HepG2 (cell line): ENCODE results near the gene MMP24OS. TPM values are rescaled to one million over a fixed set of nuclear protein-coding genes. Genes with fewer than 3 reads are reported as not detected.

Source experiments
- ATAC-seq: fragments of 200-7000 bp; cut with Tn5 transposase; 3 replicates; pipeline ENCODE4 v1.9.1; 2020; ENCODE audit warnings: mild to moderate bottlenecking, moderate library complexity
- BruUV-seq: library from RNA; stranded (reverse); fragments of 400-500 nt; replicated peaks from 2 replicates; lab custom pipeline; 2021; lab: Mats Ljungman, UMichigan
- CTCF ChIA-PET: fragments of 300-600 bp; formaldehyde crosslinking; extraction: SDS; loops from one replicate; lab custom pipeline; 2021; ENCODE audit warnings: low total read pairs, inconsistent platforms, low intra/inter-chr PET ratio; lab: Yijun Ruan, JAX
- POLR2A ChIA-PET: fragments of 350-600 bp; sonication (Branson Sonifier 250); formaldehyde crosslinking; loops from one replicate; lab custom pipeline; 2020; ENCODE audit warnings: antibody characterized with exemption, inconsistent platforms; lab: Yijun Ruan, JAX
- DNase-seq: peaks from one replicate; pipeline ENCODE4 v3.0.0-alpha.2; 2015; ENCODE audit warnings: low spot score
- FAIRE-seq: peaks from 3 replicates; lab custom pipeline; 2011; peaks lifted over from hg19 to GRCh38; lab: Jason Lieb, UNC
- H2AFZ ChIP-seq: one replicate; pipeline ENCODE4 v1.6.1; 2011; ENCODE audit warnings: low read length, inconsistent platforms
- H3K27ac ChIP-seq: fragments of 300-600 bp; 3 replicates; pipeline ENCODE4 v1.8.0; 2011; ENCODE audit warnings: mixed run types, mild to moderate bottlenecking, mixed read lengths, low read length, inconsistent platforms; ENCODE audit not compliant: insufficient read depth; ENCODE audit errors: extremely low read length
- H3K27me3 ChIP-seq, 2 experiments: fragments of 200-600 bp in 1 of 2; 2 replicates in 1 of 2; 3 replicates in 1 of 2; pipeline versions ENCODE4 v1.6.0 to v1.8.0; 2011; ENCODE audit warnings: low read length in 2 of 2, mild to moderate bottlenecking in 2 of 2, moderate library complexity in 2 of 2, inconsistent platforms in 1 of 2; ENCODE audit not compliant: insufficient read depth in 2 of 2, control insufficient read depth in 1 of 2
- H3K36me3 ChIP-seq, 2 experiments: fragments of 200-600 bp in 1 of 2; replicated peaks in 1 of 2; 2 replicates in 1 of 2; 3 replicates in 1 of 2; pipeline versions ENCODE4 v1.5.1 to v1.8.0; 2011; ENCODE audit warnings: low read length in 2 of 2, inconsistent platforms in 1 of 2; ENCODE audit not compliant: insufficient read depth in 2 of 2, control insufficient read depth in 1 of 2
- H3K4me1 ChIP-seq: 2 replicates; pipeline ENCODE4 v1.5.1; 2012; ENCODE audit warnings: low read length, inconsistent platforms; ENCODE audit not compliant: insufficient read depth
- H3K4me2 ChIP-seq: 2 replicates; pipeline ENCODE4 v1.6.0; 2011; ENCODE audit warnings: low read depth, low read length, inconsistent platforms
- H3K4me3 ChIP-seq, 3 experiments: fragments of 200-600 bp in 1 of 3; sonication (generic), shearing (Covaris generic) in 1 of 3; replicated peaks in 1 of 3; 2 replicates each; pipeline ENCODE4 v1.5.1; 2011 to 2016; ENCODE audit warnings: low read length in 3 of 3, inconsistent platforms in 2 of 3, low read depth in 2 of 3, mild to moderate bottlenecking in 2 of 3, control low read depth in 1 of 3, mixed read lengths in 1 of 3; ENCODE audit not compliant: insufficient read depth in 1 of 3
- H3K79me2 ChIP-seq: one replicate; pipeline ENCODE4 v1.6.1; 2011; ENCODE audit warnings: low read length, inconsistent platforms; ENCODE audit not compliant: insufficient read depth
- H3K9ac ChIP-seq: 2 replicates; pipeline ENCODE4 v1.6.0; 2011; ENCODE audit warnings: mild to moderate bottlenecking, low read depth, low read length, inconsistent platforms; ENCODE audit not compliant: insufficient read depth
- H3K9me3 ChIP-seq: 2 replicates; pipeline ENCODE4 v1.5.1; 2012; ENCODE audit warnings: mild to moderate bottlenecking, low read length
- H4K20me1 ChIP-seq: 2 replicates; pipeline ENCODE4 v1.6.0; 2011; ENCODE audit warnings: inconsistent platforms, mild to moderate bottlenecking, low read length, moderate library complexity; ENCODE audit not compliant: insufficient read depth
- ATAD3A ChIP-seq: sonication (generic); formaldehyde crosslinking; IDR thresholded peaks from 2 replicates; pipeline ENCODE4 v1.4.0; 2020; ENCODE audit warnings: missing genetic modification reagents
- EP300 ChIP-seq, 3 experiments: sonication (generic) in 1 of 3; formaldehyde crosslinking in 1 of 3; IDR thresholded peaks; 2 replicates each; pipeline versions ENCODE4 v1.5.1 to v1.6.1; 2011 to 2020; ENCODE audit warnings: low read depth in 2 of 3, low read length in 2 of 3, borderline replicate concordance in 1 of 3, improper control_type of control experiment in 1 of 3, mild to moderate bottlenecking in 1 of 3, missing genetic modification reagents in 1 of 3, moderate library complexity in 1 of 3
- GABPA ChIP-seq, 2 experiments: IDR thresholded peaks; 2 replicates each; pipeline ENCODE4 v1.6.1; 2011 to 2016; ENCODE audit warnings: low read depth in 2 of 2, low read length in 1 of 2, missing biosample characterization in 1 of 2, missing genetic modification characterization in 1 of 2
- KLF15 ChIP-seq: sonication (generic); formaldehyde crosslinking; IDR thresholded peaks from 2 replicates; pipeline ENCODE4 v1.8.1; 2023; ENCODE audit warnings: borderline replicate concordance, mild to moderate bottlenecking, inconsistent platforms, missing genetic modification reagents, mixed read lengths
- MLLT10 ChIP-seq: sonication (generic); formaldehyde crosslinking; IDR thresholded peaks from 2 replicates; pipeline ENCODE4 v1.4.0; 2020; ENCODE audit warnings: missing genetic modification reagents
- MTA1 ChIP-seq: sonication (generic); formaldehyde crosslinking; IDR thresholded peaks from 2 replicates; pipeline ENCODE4 v1.4.0; 2020; ENCODE audit warnings: missing genetic modification reagents, mild to moderate bottlenecking, borderline replicate concordance
- NFIB ChIP-seq: sonication (generic); formaldehyde crosslinking; IDR thresholded peaks from 2 replicates; pipeline ENCODE4 v1.9.0; 2021; ENCODE audit warnings: missing genetic modification reagents, mild to moderate bottlenecking, borderline replicate concordance
- SAFB2 ChIP-seq: sonication (generic); formaldehyde crosslinking; IDR thresholded peaks from 2 replicates; pipeline ENCODE4 v1.5.1; 2020; ENCODE audit warnings: missing genetic modification reagents, low read depth, mild to moderate bottlenecking, borderline replicate concordance
- SAP130 ChIP-seq: IDR thresholded peaks from 2 replicates; pipeline ENCODE4 v1.6.1; 2016; ENCODE audit warnings: low read depth
- SMAD9 ChIP-seq: sonication (generic); formaldehyde crosslinking; IDR thresholded peaks from 2 replicates; pipeline ENCODE4 v1.5.1; 2020; ENCODE audit warnings: mild to moderate bottlenecking, missing genetic modification reagents
- SRY ChIP-seq: sonication (generic); formaldehyde crosslinking; IDR thresholded peaks from 2 replicates; pipeline ENCODE4 v1.8.0; 2022; ENCODE audit warnings: mild to moderate bottlenecking, missing genetic modification reagents
- ZBTB7A ChIP-seq: sonication (generic); formaldehyde crosslinking; IDR thresholded peaks from 2 replicates; pipeline ENCODE4 v1.8.0; 2022; ENCODE audit warnings: mild to moderate bottlenecking, missing genetic modification reagents
- ZBTB7B ChIP-seq: sonication (generic); formaldehyde crosslinking; IDR thresholded peaks from 2 replicates; pipeline ENCODE4 v1.4.0; 2020; ENCODE audit warnings: missing genetic modification reagents
- ZKSCAN5 ChIP-seq: sonication (generic); formaldehyde crosslinking; IDR thresholded peaks from 2 replicates; pipeline ENCODE4 v1.5.1; 2020; ENCODE audit warnings: mild to moderate bottlenecking, missing genetic modification reagents
- ZNF225 ChIP-seq: sonication (generic); formaldehyde crosslinking; IDR thresholded peaks from 2 replicates; pipeline ENCODE4 v1.4.0; 2020; ENCODE audit warnings: mild to moderate bottlenecking, missing genetic modification reagents
- ZNF383 ChIP-seq: sonication (generic); formaldehyde crosslinking; IDR thresholded peaks from 2 replicates; pipeline ENCODE4 v1.4.0; 2020; ENCODE audit warnings: missing genetic modification reagents, mild to moderate bottlenecking, borderline replicate concordance
- ZNF598 ChIP-seq: sonication (generic); formaldehyde crosslinking; IDR thresholded peaks from 2 replicates; pipeline ENCODE4 v1.5.1; 2020; ENCODE audit warnings: mild to moderate bottlenecking, missing genetic modification reagents, borderline replicate concordance
- ZNF616 ChIP-seq: sonication (generic); formaldehyde crosslinking; IDR thresholded peaks from 2 replicates; pipeline ENCODE4 v1.5.0; 2020; ENCODE audit warnings: low read depth, mild to moderate bottlenecking, missing genetic modification reagents
- ZNF672 ChIP-seq: sonication (generic); formaldehyde crosslinking; IDR thresholded peaks from 2 replicates; pipeline ENCODE4 v1.8.1; 2022; ENCODE audit warnings: missing genetic modification reagents
- ZNF746 ChIP-seq: sonication (generic); formaldehyde crosslinking; IDR thresholded peaks from 2 replicates; pipeline ENCODE4 v1.8.0; 2022; ENCODE audit warnings: mild to moderate bottlenecking, missing genetic modification reagents
- ZNF788 ChIP-seq: sonication (generic); formaldehyde crosslinking; IDR thresholded peaks from 2 replicates; pipeline ENCODE4 v1.5.0; 2020; ENCODE audit warnings: mild to moderate bottlenecking, missing genetic modification reagents, borderline replicate concordance
- WGBS: methylation state at CpG from one replicate; pipeline ENCODE4 v1.1.6; 2017; ENCODE audit warnings: low lambda C conversion rate; 5-methylcytosine and 5-hydroxymethylcytosine counted together
- in situ Hi-C: cut with HindIII; loops from 2 replicates; pipeline ENCODE4 v1.10.0; 2017; ENCODE audit warnings: low pct_unique_long_range_greater_than_20kb; ENCODE audit not compliant: extremely low pct_ligation_motif_present
- intact Hi-C: fragments of 100-400 bp; cut with micrococcal nuclease; formaldehyde crosslinking; loops from one replicate; pipeline ENCODE4 v1.10.0; 2022; ENCODE audit not compliant: unreplicated experiment
- polyA plus RNA-seq, 8 experiments: library from polyadenylated mRNA; depleted of rRNA in 3 of 8; stranded (reverse) in 7 of 8; unstranded in 1 of 8; fragments of >200 nt; fragmentation: Illumina TruSeq in 4 of 8; extraction: Trizol in 4 of 8; gene quantifications; 2 replicates each; pipeline versions ENCODE4 v1.2.1 to v1.2.3, GENCODE V29; 2011 to 2016; ENCODE audit warnings: low read depth in 4 of 8, missing spikeins in 1 of 8, mixed read lengths in 1 of 8; ENCODE audit not compliant: insufficient read depth in 1 of 8
- total RNA-seq, 5 experiments: library from RNA; depleted of rRNA; stranded (reverse); fragments of >200 nt; fragmentation: Illumina TruSeq; extraction: Trizol; gene quantifications; 2 replicates each; pipeline ENCODE4 v1.2.3, GENCODE V29; 2016; ENCODE audit warnings: low read depth in 1 of 5
- TF ChIP-seq, protein P1 (sequence below): IDR thresholded peaks from 2 replicates; pipeline ENCODE4 v1.6.1; 2016; ENCODE audit warnings: low read depth, control low read depth

Gene MMP24OS
- total and polyA plus RNA-seq, 2 of the 13 experiments (the other 11 are each of a cell fraction or from before 2014, with no cell fraction given), result 6.0 to 8.5 TPM

DNA sequence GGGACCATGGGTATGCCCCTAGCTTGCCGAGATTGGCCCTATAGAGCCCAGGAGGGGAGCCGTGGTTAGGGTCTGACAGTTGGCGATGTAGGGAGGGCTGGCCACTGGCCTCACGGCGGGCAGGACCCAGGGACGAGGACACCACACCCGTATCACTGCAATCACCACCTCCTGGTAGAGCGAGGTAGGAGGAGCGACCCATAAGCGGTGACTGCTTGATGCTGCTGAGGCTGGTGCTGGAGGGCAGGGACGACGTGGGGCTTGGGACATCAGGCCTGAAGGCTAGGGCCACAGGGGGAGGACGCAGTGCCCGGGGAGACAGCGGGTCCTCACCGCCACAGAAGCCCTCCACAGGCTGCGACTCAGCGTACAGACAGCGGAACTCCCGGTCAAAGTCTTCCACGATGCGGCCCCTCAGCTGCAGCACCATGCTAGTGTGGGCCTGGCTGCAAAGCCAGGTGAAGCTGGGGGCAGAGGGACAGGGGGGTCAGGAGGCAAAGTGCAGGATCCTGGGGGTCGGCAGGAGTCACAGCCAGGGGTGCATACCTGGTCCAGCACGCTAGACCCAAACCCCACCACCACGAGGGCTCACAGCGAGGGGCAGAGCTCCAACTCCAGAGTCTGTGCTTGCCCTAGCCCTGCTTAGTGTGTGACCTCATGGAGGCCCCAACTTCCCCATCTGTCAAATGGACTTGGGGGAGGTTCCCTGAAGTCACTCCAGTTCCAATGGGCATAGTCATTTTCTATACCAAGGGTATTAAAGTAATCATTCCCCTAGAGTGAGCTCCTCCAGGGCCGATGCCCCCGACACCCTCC is 9.8 kb upstream of the MMP24OS start:
- peak overlapping the region in 2 of 3 experiments; percentile 37 to 98; a peak in 4 of 6 replicates for H3K4me3 ChIP-seq
- no peak overlapping the region for H2AFZ ChIP-seq
- WGBS, result 39% methylated on average over 14 of the region's 28 CpGs
- BruUV-seq, result no TSS peak
- H3K36me3 ChIP-seq, result no peaks in the 10 kb centered on the region
- in situ Hi-C loops, result no loop called here
- FAIRE-seq, result no peak
- H3K9ac ChIP-seq, result no peak overlapping the region
- peaks cover 23% of the 10 kb centered on the region for H3K79me2 ChIP-seq
- ChIA-PET CTCF (no interaction called here), POLR2A (interaction anchor here (1.4 to 3.0 kb wide), 8 partner anchors 8 to 168 kb away, joined by 4 to 26 read pairs (median 8); partner anchors contain the start of genes CEP250 and EDEM2)
- peak; percentile 12 for ATAC-seq
- 0 out of 2 replicates have a peak, but pooled peaks cover 3% of the 10 kb centered on the region for H4K20me1 ChIP-seq
- DNase-seq, result no peak
- H3K27ac ChIP-seq, result no peak overlapping the region
- peaks cover 6 to 31% of the 10 kb centered on the region in 2 experiments; a peak in 4 of 5 replicates for H3K27me3 ChIP-seq
- H3K4me1 ChIP-seq, result peaks cover 70% of the 10 kb centered on the region
- H3K9me3 ChIP-seq, result no peaks in the 10 kb centered on the region
- intact Hi-C loops, result no loop called here
- H3K4me2 ChIP-seq, result peak overlapping the region; percentile 91
- TF ChIP-seq ZBTB7B (peak; percentile 64), ZNF672 (CRISPR knock-in tag) (peak; percentile 13; the same call in 1 of the 2 replicates), SMAD9 (CRISPR knock-in tag) (no peak), SRY (peak; percentile 73; the same call in 1 of the 2 replicates), ATAD3A (CRISPR knock-in tag) (0 out of 2 replicates have a peak, but pooled peaks have one; percentile 14), KLF15 (CRISPR knock-in tag) (no peak), ZNF598 (CRISPR knock-in tag) (peak; percentile 65; the same call in 1 of the 2 replicates), EP300 (IDR thresholded peaks at IDR 0.05; ENCODE audit: low read depth in 2 of 2, low read length in 2 of 2) (no peak), EP300 (CRISPR knock-in tag; IDR thresholded peaks at IDR 0.05; ENCODE audit: borderline replicate concordance) (0 out of 2 replicates have a peak, but pooled peaks have one; percentile 6), GABPA (IDR thresholded peaks at IDR 0.05; ENCODE audit: low read depth, low read length) (no peak), GABPA (CRISPR knock-in tag; IDR thresholded peaks at IDR 0.05; ENCODE audit: low read depth) (no peak), ZNF746 (0 out of 2 replicates have a peak, but pooled peaks have one; percentile 38), ZBTB7A (CRISPR knock-in tag) (peak; percentile 64; the same call in 1 of the 2 replicates), ZKSCAN5 (CRISPR knock-in tag) (0 out of 2 replicates have a peak, but pooled peaks have one; percentile 9), ZNF383 (0 out of 2 replicates have a peak, but pooled peaks have one; percentile 66), SAP130 (CRISPR knock-in tag) (peak; percentile 29; the same call in 1 of the 2 replicates), MLLT10 (CRISPR knock-in tag) (no peak), NFIB (no peak), ZNF788 (peak; percentile 64; the same call in 1 of the 2 replicates), SAFB2 (0 out of 2 replicates have a peak, but pooled peaks have one; percentile 64), ZNF616 (CRISPR knock-in tag) (peak; percentile 67; the same call in 1 of the 2 replicates), ZNF225 (CRISPR knock-in tag) (peak; percentile 51; the same call in 1 of the 2 replicates), MTA1 (CRISPR knock-in tag) (peak; percentile 72; the same call in 1 of the 2 replicates)
- TF ChIP-seq, protein P1, sequence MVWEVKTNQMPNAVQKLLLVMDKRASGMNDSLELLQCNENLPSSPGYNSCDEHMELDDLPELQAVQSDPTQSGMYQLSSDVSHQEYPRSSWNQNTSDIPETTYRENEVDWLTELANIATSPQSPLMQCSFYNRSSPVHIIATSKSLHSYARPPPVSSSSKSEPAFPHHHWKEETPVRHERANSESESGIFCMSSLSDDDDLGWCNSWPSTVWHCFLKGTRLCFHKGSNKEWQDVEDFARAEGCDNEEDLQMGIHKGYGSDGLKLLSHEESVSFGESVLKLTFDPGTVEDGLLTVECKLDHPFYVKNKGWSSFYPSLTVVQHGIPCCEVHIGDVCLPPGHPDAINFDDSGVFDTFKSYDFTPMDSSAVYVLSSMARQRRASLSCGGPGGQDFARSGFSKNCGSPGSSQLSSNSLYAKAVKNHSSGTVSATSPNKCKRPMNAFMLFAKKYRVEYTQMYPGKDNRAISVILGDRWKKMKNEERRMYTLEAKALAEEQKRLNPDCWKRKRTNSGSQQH (CRISPR knock-in tag), result peak; percentile 73; the same call in 1 of the 2 replicates
